Dedifferentiated amniotic fluid mesenchymal stem cell (primary cell): ENCODE measurements around the gene GTF2B.
"Not testable (repeated sequence)": the region's sequence is repeated elsewhere in the genome, so short reads cannot be mapped to it uniquely, and the experiment has no call there.

Experiments used
- DNase-seq: peaks from one replicate; pipeline ENCODE4 v3.0.0-alpha.2; 2016; ENCODE audit errors: extremely low spot score

The GTF2B gene

GRCh38 chr1:88883156-88883555, 8.2 kb downstream of the GTF2B start:
- DNase-seq = no peak

DNA sequence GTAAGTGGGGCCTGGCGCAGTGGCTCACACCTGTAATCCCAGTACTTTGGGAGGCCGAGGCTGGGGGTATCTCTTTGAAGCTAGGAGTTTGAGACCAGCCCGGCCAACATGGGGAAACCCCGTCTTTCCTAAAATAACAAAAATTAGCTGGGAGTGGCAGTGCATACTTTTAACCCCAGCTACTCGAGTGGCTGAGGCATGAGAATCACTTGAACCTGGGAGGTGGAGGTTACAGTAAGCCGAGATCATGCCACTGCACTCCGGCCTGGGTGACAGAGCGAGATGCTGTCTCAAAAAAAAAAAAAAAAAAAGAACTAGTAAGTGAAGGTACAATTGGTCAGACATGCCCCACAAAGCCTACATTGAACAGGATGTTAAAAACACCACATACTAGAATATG, 10.7 kb downstream of the GTF2B start:
- DNase-seq = not testable (repeated sequence)

GRCh38 chr1:88878731-88879130, 12.6 kb downstream of the GTF2B start:
- DNase-seq = no peak

- no peak for DNase-seq
These were observed 13.5 kb downstream of the GTF2B start for GRCh38 chr1:88877911-88878310.

DNA sequence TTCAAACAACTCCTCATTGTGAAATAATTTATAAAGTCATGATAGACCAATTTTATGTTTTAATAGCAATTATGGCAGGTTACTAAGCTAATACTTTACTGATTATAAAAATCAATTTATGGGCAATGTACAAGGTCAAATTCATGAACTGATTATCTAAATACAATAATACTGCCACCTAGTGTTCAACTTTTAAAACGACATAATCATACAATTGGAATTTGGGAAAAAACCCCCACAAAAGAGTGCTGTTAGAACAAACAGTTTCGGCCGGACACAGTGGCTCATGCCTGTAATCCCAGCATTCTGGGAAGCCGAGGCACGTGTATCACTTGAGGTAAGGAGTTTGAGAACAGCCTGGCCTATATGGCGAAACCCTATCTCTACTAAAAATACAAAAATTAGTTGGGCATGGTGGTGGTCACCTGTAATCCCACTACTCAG, 14.0 kb downstream of the GTF2B start:
- DNase-seq = peak; percentile 50

GRCh38 chr1:88876573-88877365, 14.6 kb downstream of the GTF2B start:
- no peak for DNase-seq

- no peak for DNase-seq
These were observed 15.8 kb downstream of the GTF2B start for GRCh38 chr1:88875595-88875994.

- DNase-seq = no peak
These were observed 17.5 kb downstream of the GTF2B start for GRCh38 chr1:88873737-88874349.

GRCh38 chr1:88869644-88870043, 21.7 kb downstream of the GTF2B start:
- not testable (repeated sequence) for DNase-seq

DNA sequence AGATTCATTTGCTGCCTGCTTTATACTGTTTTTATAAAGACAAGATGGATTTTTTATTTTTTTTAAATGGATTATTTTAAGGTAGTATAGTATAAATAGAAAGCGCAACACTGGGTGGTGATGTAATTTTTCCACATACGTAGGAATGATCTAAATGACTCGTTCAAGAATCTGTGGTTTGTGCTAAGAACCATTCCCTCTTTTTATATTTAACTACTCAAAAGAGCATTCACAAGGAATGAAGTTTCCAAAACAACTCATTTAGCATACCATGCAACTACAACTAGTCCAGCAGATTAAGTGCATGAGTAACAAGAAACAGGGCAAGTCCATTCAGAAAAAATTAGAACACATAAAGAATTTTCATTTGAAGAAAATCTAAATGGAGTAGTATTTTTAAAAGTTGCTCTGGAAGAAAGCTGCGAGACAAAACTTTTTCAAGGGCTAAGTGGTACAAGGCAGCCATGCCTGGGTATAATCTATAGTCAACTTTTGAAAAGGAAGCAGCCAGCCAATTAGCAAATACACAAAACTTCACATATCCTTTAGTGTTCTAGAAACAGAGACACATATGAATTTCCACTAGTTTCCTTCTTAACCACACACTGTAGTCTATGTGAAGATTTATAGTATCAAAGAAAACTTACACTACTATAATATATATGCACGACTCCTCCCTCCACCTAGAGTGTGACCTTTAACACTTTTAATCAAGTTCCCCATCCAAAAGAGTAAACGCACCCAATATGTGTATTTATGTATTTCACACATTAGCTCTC, 23.4 kb downstream of the GTF2B start:
- DNase-seq = peak; percentile 67

DNA sequence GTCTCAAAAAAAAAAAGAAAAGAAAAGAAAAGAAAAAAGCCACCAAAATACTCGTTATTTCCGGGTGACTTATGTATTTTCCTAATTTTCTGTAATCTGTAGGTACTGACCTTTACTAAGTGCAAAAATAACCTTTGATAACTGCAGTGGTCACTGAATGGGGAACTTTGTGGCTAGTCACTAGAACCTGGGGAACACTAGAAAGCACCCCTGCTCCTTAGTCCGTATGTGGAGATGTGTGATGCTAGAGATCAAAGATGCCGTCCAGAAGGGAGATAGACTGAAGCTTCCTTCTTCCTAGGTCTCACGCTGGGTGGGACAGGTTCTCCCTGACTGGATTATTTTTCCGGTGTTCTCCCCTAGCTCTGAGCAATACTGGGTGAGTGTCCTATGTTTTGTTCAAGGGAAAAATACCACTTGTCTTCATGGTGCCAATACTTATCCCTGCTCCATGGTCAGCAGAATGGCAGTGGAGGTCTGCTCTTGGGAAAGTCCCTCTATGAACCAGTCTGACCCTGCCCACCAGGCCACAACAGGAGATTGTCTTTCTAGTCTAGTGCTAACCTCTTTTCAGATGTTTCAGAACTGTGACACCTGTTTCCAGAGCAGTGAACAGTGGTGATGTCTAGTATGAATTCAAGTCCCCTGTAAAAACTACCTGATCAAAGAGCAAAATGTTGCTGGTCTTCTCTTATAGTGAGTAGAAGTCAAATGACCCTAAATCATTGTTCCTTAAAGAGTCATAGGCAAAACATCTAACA, 39.9 kb downstream of the GTF2B start:
- no peak for DNase-seq

GRCh38 chr1:88847643-88848042, 43.7 kb downstream of the GTF2B start:
- no peak for DNase-seq

DNA sequence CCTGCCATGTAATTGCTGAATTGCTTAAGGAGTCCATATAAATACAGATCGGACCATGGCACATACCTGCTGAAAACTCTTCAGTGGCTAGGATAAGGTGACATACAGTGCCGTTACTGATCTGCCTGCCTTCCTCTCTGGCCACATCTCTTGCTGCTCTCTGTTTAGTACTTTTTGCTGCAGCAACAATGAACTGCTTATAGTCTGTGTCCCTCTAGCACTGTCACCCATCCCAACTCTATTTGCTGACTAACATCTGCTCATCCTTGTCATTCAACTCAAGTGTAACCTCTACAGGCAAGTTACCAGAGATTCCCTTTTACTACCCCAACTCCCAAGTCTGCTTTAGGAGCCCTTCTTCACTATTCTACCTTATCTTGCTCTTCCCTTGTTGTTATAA, 65.6 kb downstream of the GTF2B start:
- DNase-seq = no peak

DNA sequence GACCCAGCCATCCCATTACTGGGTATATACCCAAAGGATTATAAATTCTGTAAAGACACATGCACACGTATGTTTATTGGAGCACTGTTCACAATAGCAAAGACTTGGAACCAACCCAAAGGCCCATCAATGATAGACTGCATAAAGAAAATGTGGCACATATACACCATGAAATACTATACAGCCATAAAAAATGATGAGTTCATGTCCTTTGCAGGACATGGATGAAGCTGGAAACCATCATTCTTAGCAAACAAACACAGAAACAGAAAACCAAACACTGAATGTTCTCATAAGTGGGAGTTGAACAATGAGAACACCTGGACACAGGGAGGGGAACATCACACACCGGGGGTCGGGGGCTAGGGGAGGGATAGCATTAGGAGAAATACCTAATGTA, 71.7 kb downstream of the GTF2B start:
- DNase-seq = not testable (repeated sequence)

GRCh38 chr1:88813471-88813870, 77.9 kb downstream of the GTF2B start:
- DNase-seq = no peak

GRCh38 chr1:88812366-88812765, 79.0 kb downstream of the GTF2B start:
- DNase-seq = no peak

DNA sequence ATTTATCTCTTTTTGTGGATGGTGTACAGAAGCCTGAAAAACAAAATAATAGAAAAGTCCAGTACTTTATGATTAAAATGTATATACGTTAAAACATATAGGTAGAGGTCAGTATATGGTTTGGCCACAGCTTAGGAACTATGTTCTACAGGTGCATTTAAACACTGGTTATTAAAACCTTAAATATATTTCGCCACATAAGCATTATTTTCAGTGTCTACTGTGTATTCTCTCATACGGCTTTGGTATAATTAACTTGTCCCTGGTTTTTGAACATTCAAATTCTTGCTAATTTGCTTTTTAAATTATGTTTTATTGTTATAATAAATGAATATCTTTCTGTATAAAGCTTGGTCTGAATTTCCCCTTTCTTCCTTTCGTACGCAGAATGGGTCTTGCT, 87.9 kb downstream of the GTF2B start:
- DNase-seq = no peak

DNA sequence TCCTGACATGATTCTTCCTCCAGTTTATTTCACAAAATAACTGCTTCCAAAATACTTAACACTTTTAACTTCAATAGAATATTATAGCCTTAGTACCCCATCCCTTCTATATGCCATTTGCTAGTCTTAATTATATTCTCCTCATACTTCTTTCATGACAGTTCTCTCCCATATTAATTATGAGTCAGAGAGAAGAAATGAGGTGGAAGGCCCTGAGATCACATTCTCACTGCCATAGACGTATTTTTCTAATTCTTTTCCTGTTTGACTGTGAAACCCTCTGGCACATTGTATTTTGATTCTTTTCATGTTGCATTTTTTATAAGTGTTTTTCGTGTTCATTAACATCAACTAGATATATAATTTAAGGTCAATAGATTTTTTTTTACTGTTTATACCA, 88.4 kb downstream of the GTF2B start:
- DNase-seq = peak; percentile 45
